Lower lobe of right lung (tissue), 2 donors: ENCODE results near the gene UPF2. TPM values are rescaled to one million over a fixed set of nuclear protein-coding genes. Genes with fewer than 3 reads are reported as not detected.

Experiments used
- ATAC-seq, 2 donors: fragments of 200-7000 bp; cut with Tn5 transposase; one replicate each; pipeline ENCODE4 v1.9.1; 2020 to 2022; ENCODE audit warnings: mild to moderate bottlenecking in 2 of 2, moderate library complexity in 2 of 2
- DNase-seq: peaks from one replicate; pipeline ENCODE4 v3.0.0-alpha.2; 2020
- H3K27ac ChIP-seq: fragments of 200-600 bp; one replicate; pipeline ENCODE4 v1.8.0; 2022
- H3K27me3 ChIP-seq: fragments of 200-600 bp; one replicate; pipeline ENCODE4 v1.8.0; 2022; ENCODE audit warnings: low read depth
- H3K36me3 ChIP-seq: fragments of 200-600 bp; one replicate; pipeline ENCODE4 v1.8.0; 2022; ENCODE audit warnings: mild to moderate bottlenecking
- H3K4me1 ChIP-seq: fragments of 200-600 bp; one replicate; pipeline ENCODE4 v1.8.0; 2022
- H3K4me3 ChIP-seq: fragments of 200-600 bp; one replicate; pipeline ENCODE4 v1.8.0; 2022; ENCODE audit warnings: mild to moderate bottlenecking
- H3K9me3 ChIP-seq: fragments of 200-600 bp; one replicate; pipeline ENCODE4 v1.8.0; 2022
- CTCF ChIP-seq: fragments of 200-600 bp; IDR thresholded peaks from one replicate; pipeline ENCODE4 v1.8.0; 2022; ENCODE audit warnings: antibody characterized with exemption, mild to moderate bottlenecking
- intact Hi-C: fragments of 100-400 bp; cut with DNase I; formaldehyde crosslinking; loops from one replicate; pipeline ENCODE4 v1.11.0; 2022
- total RNA-seq: library from RNA; stranded (reverse); fragmentation: NEBNext Ultra II Directional; extraction: Animal tissue kit (Norgen Biotek cat#: 25700); gene quantifications from one replicate; pipeline ENCODE4 v1.2.1, GENCODE V29; 2021
- donor health status: DM: no; HTN: yes; CAD: no; lungs with severe emphysema.

The UPF2 gene
- total RNA-seq, 1 donor from 2014 or later = 21.0 TPM

GRCh38 chr10:11881477-11882417, 160.9 kb downstream of the UPF2 start:
- Histone ChIP-seq H3K4me3 (no peak overlapping the region), H3K27ac (no peak overlapping the region), H3K27me3 (no peaks in the 10 kb centered on the region), H3K9me3 (no peaks in the 10 kb centered on the region), H3K4me1 (no peaks in the 10 kb centered on the region), H3K36me3 (no peaks in the 10 kb centered on the region)
- ATAC-seq (peak; percentile 40 to 41), DNase-seq (no peak)
- TF ChIP-seq CTCF = no peak
- intact Hi-C loops = no loop called here

GRCh38 chr10:11881030-11881476, 161.6 kb downstream of the UPF2 start:
- H3K27me3 ChIP-seq = no peaks in the 10 kb centered on the region
- DNase-seq (no peak), ATAC-seq (no peak)
- no peak for TF ChIP-seq CTCF
- H3K36me3 ChIP-seq = no peaks in the 10 kb centered on the region
- H3K4me1 ChIP-seq = peaks cover 4% of the 10 kb centered on the region
- intact Hi-C loops = no loop called here
- H3K9me3 ChIP-seq = no peaks in the 10 kb centered on the region
- no peak overlapping the region for H3K27ac ChIP-seq
- H3K4me3 ChIP-seq = no peak overlapping the region

GRCh38 chr10:11880151-11881029, 162.2 kb downstream of the UPF2 start:
- no peak overlapping the region for H3K27ac ChIP-seq
- no peak for DNase-seq

GRCh38 chr10:11879387-11880094, 163.1 kb downstream of the UPF2 start:
- Histone ChIP-seq H3K9me3 (no peaks in the 10 kb centered on the region), H3K36me3 (no peaks in the 10 kb centered on the region), H3K27me3 (no peaks in the 10 kb centered on the region), H3K4me3 (no peak overlapping the region), H3K27ac (no peak overlapping the region), H3K4me1 (peaks cover 19% of the 10 kb centered on the region)
- ATAC-seq (no peak), DNase-seq (no peak)
- no peak for TF ChIP-seq CTCF
- intact Hi-C loops = no loop called here

More at GRCh38 chr10:11880151-11881029, 162.2 kb downstream of the UPF2 start:
- Histone ChIP-seq H3K27me3 (no peaks in the 10 kb centered on the region), H3K4me1 (peaks cover 10% of the 10 kb centered on the region), H3K4me3 (no peak overlapping the region), H3K9me3 (no peaks in the 10 kb centered on the region), H3K36me3 (no peaks in the 10 kb centered on the region)
- no peak for ATAC-seq
- TF ChIP-seq CTCF = no peak
- intact Hi-C loops = no loop called here

GRCh38 chr10:11878776-11879175, 163.8 kb downstream of the UPF2 start:
- Histone ChIP-seq H3K9me3 (no peaks in the 10 kb centered on the region), H3K4me1 (peaks cover 25% of the 10 kb centered on the region), H3K27ac (no peak overlapping the region), H3K4me3 (no peak overlapping the region), H3K36me3 (no peaks in the 10 kb centered on the region), H3K27me3 (no peaks in the 10 kb centered on the region)
- intact Hi-C loops = no loop called here
- DNase-seq = no peak
- ATAC-seq = no peak
- no peak for TF ChIP-seq CTCF
